WTC11 (cell line): ENCODE results near the gene NELFCD. TPM values are rescaled to one million over a fixed set of nuclear protein-coding genes. Genes with fewer than 3 reads are reported as not detected.

Experiments
- ATAC-seq: fragments of 200-7000 bp; cut with Tn5 transposase; 2 replicates; pipeline ENCODE4 v1.10.0; 2021; ENCODE audit warnings: mild to moderate bottlenecking, moderate library complexity
- CTCF ChIA-PET: fragments of 300-600 bp; sonication (Branson Sonifier 250); formaldehyde crosslinking; loops from one replicate; lab custom pipeline; 2021; ENCODE audit warnings: antibody characterized with exemption; lab: Charles Lee
- POLR2A ChIA-PET: fragments of 350-600 bp; sonication (Branson Sonifier 250); formaldehyde crosslinking; loops from one replicate; lab custom pipeline; 2021; ENCODE audit warnings: antibody characterized with exemption; lab: Charles Lee
- DNase-seq: peaks from one replicate; pipeline ENCODE4 v3.0.0; 2021; ENCODE audit warnings: low spot score
- H3K27ac Mint-ChIP-seq: 2 replicates; pipeline ENCODE4 v1.8.0; 2021; ENCODE audit warnings: mixed read lengths
- H3K27me3 Mint-ChIP-seq: 2 replicates; pipeline ENCODE4 v1.8.0; 2021; ENCODE audit warnings: low read depth, mild to moderate bottlenecking, moderate library complexity, mixed read lengths
- H3K36me3 Mint-ChIP-seq: 2 replicates; pipeline ENCODE4 v1.8.0; 2021; ENCODE audit warnings: mixed read lengths
- H3K4me1 Mint-ChIP-seq: 2 replicates; pipeline ENCODE4 v1.8.0; 2022; ENCODE audit warnings: mixed read lengths
- H3K4me3 Mint-ChIP-seq: 2 replicates; pipeline ENCODE4 v1.8.0; 2021; ENCODE audit warnings: mild to moderate bottlenecking, moderate library complexity, mixed read lengths
- H3K9me3 Mint-ChIP-seq: 2 replicates; pipeline ENCODE4 v1.8.0; 2021; ENCODE audit warnings: mixed read lengths
- CREM ChIP-seq: sonication (generic); formaldehyde crosslinking; IDR thresholded peaks from 2 replicates; pipeline ENCODE4 v1.8.1; 2022; ENCODE audit warnings: mild to moderate bottlenecking, missing genetic modification reagents, moderate library complexity
- CTCF ChIP-seq: fragments of 200-600 bp; IDR thresholded peaks from 2 replicates; pipeline ENCODE4 v1.8.0; 2022; ENCODE audit warnings: antibody characterized with exemption
- E2F1 ChIP-seq: sonication (generic); formaldehyde crosslinking; IDR thresholded peaks from 2 replicates; pipeline ENCODE4 v1.8.0; 2022; ENCODE audit warnings: mild to moderate bottlenecking, missing genetic modification reagents
- ETV6 ChIP-seq: sonication (generic); formaldehyde crosslinking; IDR thresholded peaks from 2 replicates; pipeline ENCODE4 v1.8.1; 2022; ENCODE audit warnings: mild to moderate bottlenecking, missing genetic modification reagents
- FOXP1 ChIP-seq: sonication (generic); formaldehyde crosslinking; IDR thresholded peaks from 2 replicates; pipeline ENCODE4 v1.8.0; 2022; ENCODE audit warnings: missing genetic modification reagents, mild to moderate bottlenecking, moderate library complexity, borderline replicate concordance
- HMGXB4 ChIP-seq: sonication (generic); formaldehyde crosslinking; IDR thresholded peaks from 2 replicates; pipeline ENCODE4 v1.8.1; 2023; ENCODE audit warnings: mild to moderate bottlenecking, moderate library complexity, missing genetic modification reagents
- IRF1 ChIP-seq: sonication (generic); formaldehyde crosslinking; IDR thresholded peaks from 2 replicates; pipeline ENCODE4 v1.8.0; 2023; ENCODE audit warnings: missing genetic modification reagents
- IRF2 ChIP-seq: sonication (generic); formaldehyde crosslinking; IDR thresholded peaks from 2 replicates; pipeline ENCODE4 v1.8.0; 2022; ENCODE audit warnings: low read depth, missing genetic modification reagents, borderline replicate concordance
- JUN ChIP-seq: sonication (generic); formaldehyde crosslinking; IDR thresholded peaks from 2 replicates; pipeline ENCODE4 v1.8.0; 2023; ENCODE audit warnings: mild to moderate bottlenecking, missing genetic modification reagents
- MLX ChIP-seq: sonication (generic); formaldehyde crosslinking; IDR thresholded peaks from 2 replicates; pipeline ENCODE4 v1.8.1; 2023; ENCODE audit warnings: mild to moderate bottlenecking, missing genetic modification reagents, moderate library complexity
- NFYB ChIP-seq: sonication (generic); formaldehyde crosslinking; conservative IDR thresholded peaks from 2 replicates; pipeline ENCODE4 v1.8.0; 2022; ENCODE audit warnings: low read depth, missing genetic modification reagents
- RELA ChIP-seq: sonication (generic); formaldehyde crosslinking; IDR thresholded peaks from 2 replicates; pipeline ENCODE4 v1.8.1; 2022; ENCODE audit warnings: missing genetic modification reagents, mild to moderate bottlenecking, borderline replicate concordance
- RORB ChIP-seq: fragments of 250-450 bp; sonication (Bioruptor Pico); IDR thresholded peaks from 2 replicates; pipeline ENCODE4 v1.9.0; 2021; ENCODE audit warnings: mild to moderate bottlenecking
- SP1 ChIP-seq: sonication (generic); formaldehyde crosslinking; conservative IDR thresholded peaks from 2 replicates; pipeline ENCODE4 v1.8.1; 2022; ENCODE audit warnings: missing genetic modification reagents
- TEAD1 ChIP-seq: sonication (generic); formaldehyde crosslinking; IDR thresholded peaks from 2 replicates; pipeline ENCODE4 v1.8.0; 2022; ENCODE audit warnings: mild to moderate bottlenecking, missing genetic modification reagents
- TP53 ChIP-seq: sonication (generic); formaldehyde crosslinking; IDR thresholded peaks from 2 replicates; pipeline ENCODE4 v1.8.1; 2023; ENCODE audit warnings: mild to moderate bottlenecking, missing genetic modification reagents
- USF1 ChIP-seq: sonication (generic); formaldehyde crosslinking; IDR thresholded peaks from 2 replicates; pipeline ENCODE4 v1.8.0; 2022; ENCODE audit warnings: mild to moderate bottlenecking, missing genetic modification reagents
- ZBTB21 ChIP-seq: sonication (generic); formaldehyde crosslinking; IDR thresholded peaks from 2 replicates; pipeline ENCODE4 v1.8.1; 2023; ENCODE audit warnings: mild to moderate bottlenecking, missing genetic modification reagents, borderline replicate concordance
- ZMAT4 ChIP-seq: fragments of 250-450 bp; sonication (Bioruptor Pico); IDR thresholded peaks from 2 replicates; pipeline ENCODE4 v1.9.0; 2021; ENCODE audit warnings: mild to moderate bottlenecking
- ZNF121 ChIP-seq: sonication (generic); formaldehyde crosslinking; IDR thresholded peaks from 2 replicates; pipeline ENCODE4 v1.8.0; 2023; ENCODE audit warnings: missing genetic modification reagents
- ZNF416 ChIP-seq: fragments of 250-450 bp; sonication (Bioruptor Pico); IDR thresholded peaks from 2 replicates; pipeline ENCODE4 v1.9.0; 2021; ENCODE audit warnings: mild to moderate bottlenecking, inconsistent platforms
- ZNF512 ChIP-seq: sonication (generic); formaldehyde crosslinking; IDR thresholded peaks from 2 replicates; pipeline ENCODE4 v1.8.1; 2022; ENCODE audit warnings: missing genetic modification reagents, borderline replicate concordance
- ZSCAN18 ChIP-seq: fragments of 250-450 bp; sonication (Bioruptor Pico); IDR thresholded peaks from 2 replicates; pipeline ENCODE4 v2.1.2; 2022; ENCODE audit warnings: mild to moderate bottlenecking, moderate library complexity
- total RNA-seq: library from RNA; stranded (reverse); gene quantifications from 3 replicates; pipeline ENCODE4 v1.2.3, GENCODE V29; 2021

NELFCD gene
- total RNA-seq, 1 experiment from 2014 or later = 66.9 TPM

DNA sequence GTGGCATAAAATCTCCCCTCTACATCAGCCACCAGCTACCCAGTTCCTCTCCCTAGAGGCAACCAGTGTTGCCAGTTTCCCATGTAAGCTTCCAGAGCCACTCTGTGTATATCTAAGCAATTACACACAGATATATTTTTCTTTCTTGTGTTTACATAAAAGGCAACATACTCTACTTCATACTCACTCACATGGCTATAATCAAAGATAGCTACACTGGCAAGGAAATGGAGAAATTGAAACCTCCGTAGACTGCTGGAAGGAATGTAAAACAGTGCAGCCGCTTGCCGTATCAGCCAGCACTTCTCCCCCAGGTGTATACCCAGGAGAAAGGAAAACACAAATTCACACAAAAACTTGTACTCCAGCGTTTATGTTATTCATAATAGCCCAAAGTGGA, 38.5 kb upstream of the NELFCD start:
- DNase-seq (no peak), ATAC-seq (no peak)
- Mint-ChIP-seq H3K27ac (no peak overlapping the region), H3K27me3 (no peaks in the 10 kb centered on the region), H3K4me1 (0 out of 2 replicates have a peak, but pooled peaks cover 2% of the 10 kb centered on the region), H3K4me3 (no peak overlapping the region), H3K9me3 (no peaks in the 10 kb centered on the region), H3K36me3 (no peaks in the 10 kb centered on the region)
- ChIA-PET CTCF (interaction anchor here (0.7 kb wide), 1 partner anchor 464 kb away, joined by 3 read pairs; no protein-coding TSS in a partner anchor), POLR2A (no interaction called here)
- no peak for TF ChIP-seq CTCF
- no peak for TF ChIP-seq ZMAT4 (CRISPR knock-in tag)
- no peak for TF ChIP-seq MLX (CRISPR knock-in tag)
- no peak for TF ChIP-seq IRF1 (CRISPR knock-in tag)
- TF ChIP-seq NFYB (CRISPR knock-in tag) = no peak
- TF ChIP-seq IRF2 (CRISPR knock-in tag) = no peak
- TF ChIP-seq ZSCAN18 (CRISPR knock-in tag) = no peak

GRCh38 chr20:58944610-58945009, 36.4 kb upstream of the NELFCD start:
- DNase-seq (no peak), ATAC-seq (no peak)
- TF ChIP-seq RELA (CRISPR knock-in tag) = no peak
- TF ChIP-seq RORB (CRISPR knock-in tag) = no peak
- TF ChIP-seq ETV6 = no peak
- TF ChIP-seq FOXP1 (CRISPR knock-in tag) = no peak
- TF ChIP-seq HMGXB4 (CRISPR knock-in tag) = no peak
- no peak for TF ChIP-seq USF1 (CRISPR knock-in tag)
- TF ChIP-seq ZBTB21 (CRISPR knock-in tag) = no peak
- TF ChIP-seq ZNF416 (CRISPR knock-in tag) = no peak
- TF ChIP-seq TEAD1 = no peak
- TF ChIP-seq E2F1 (CRISPR knock-in tag) = no peak
- no peak for TF ChIP-seq ZNF121 (CRISPR knock-in tag)
- TF ChIP-seq ZNF512 = no peak
- TF ChIP-seq TP53 (CRISPR knock-in tag) = no peak
- no peak for TF ChIP-seq CREM
- no peak for TF ChIP-seq SP1 (CRISPR knock-in tag)
- TF ChIP-seq JUN = no peak
- ChIA-PET CTCF (no interaction called here), POLR2A (no interaction called here)
- Mint-ChIP-seq H3K27ac (no peak overlapping the region), H3K4me3 (no peak overlapping the region), H3K9me3 (no peaks in the 10 kb centered on the region), H3K4me1 (no peaks in the 10 kb centered on the region), H3K27me3 (no peaks in the 10 kb centered on the region), H3K36me3 (no peaks in the 10 kb centered on the region)
